Hematopoietic multipotent progenitor cell treated with erythropoietin and hydrocortisone succinate and interleukin-3 and kit ligand, for 4 days (in vitro differentiated cells): Measurements from ENCODE around the gene MAP4K3.
A peak's percentile ranks its signal among the peaks of the same experiment; 100 is the strongest.

Experiments
- DNase-seq: peaks from one replicate; pipeline ENCODE4 v3.0.0-alpha.2; 2015

The MAP4K3 gene

GRCh38 chr2:39437522-39438296 is 624 bp upstream of the MAP4K3 start:
- peak; percentile 59 for DNase-seq

- no peak for DNase-seq
Measured at GRCh38 chr2:39435741-39436591, 1.1 kb downstream of the MAP4K3 start.

GRCh38 chr2:39435234-39435633 is 1.9 kb downstream of the MAP4K3 start:
- DNase-seq: peak; percentile 35

GRCh38 chr2:39434233-39434897 is 2.7 kb downstream of the MAP4K3 start:
- DNase-seq: peak; percentile 34

- DNase-seq: peak; percentile 56
Measured at GRCh38 chr2:39433586-39434195, 3.4 kb downstream of the MAP4K3 start.

GRCh38 chr2:39432701-39433100 is 4.4 kb downstream of the MAP4K3 start:
- no peak for DNase-seq

- DNase-seq: peak; percentile 49
Measured at GRCh38 chr2:39431592-39432316, 5.3 kb downstream of the MAP4K3 start.

- DNase-seq: no peak
Measured at GRCh38 chr2:39429746-39430145, 7.3 kb downstream of the MAP4K3 start.

- DNase-seq: peak; percentile 59
Measured at GRCh38 chr2:39424951-39425350, 12.1 kb downstream of the MAP4K3 start.

- DNase-seq: no peak
Measured at GRCh38 chr2:39422700-39423099, 14.4 kb downstream of the MAP4K3 start.

GRCh38 chr2:39421354-39421753 is 15.7 kb downstream of the MAP4K3 start:
- no peak for DNase-seq

GRCh38 chr2:39419282-39420223 is 17.5 kb downstream of the MAP4K3 start:
- DNase-seq: no peak

GRCh38 chr2:39418491-39418890 is 18.6 kb downstream of the MAP4K3 start:
- no peak for DNase-seq

GRCh38 chr2:39416140-39416539 is 20.9 kb downstream of the MAP4K3 start:
- no peak for DNase-seq

GRCh38 chr2:39413063-39413737 is 23.9 kb downstream of the MAP4K3 start:
- no peak for DNase-seq

GRCh38 chr2:39411181-39411944 is 25.7 kb downstream of the MAP4K3 start:
- no peak for DNase-seq

- peak; percentile 41 for DNase-seq
Measured at GRCh38 chr2:39409697-39410389, 27.2 kb downstream of the MAP4K3 start.

GRCh38 chr2:39408351-39409136 is 28.5 kb downstream of the MAP4K3 start:
- no peak for DNase-seq
